VCaP (cell line): ENCODE data around the gene HK1.

Experiments
- H3K27ac ChIP-seq: fragments of 450-650 bp; 2 replicates; pipeline ENCODE4 v1.5.1; 2017
- TF ChIP-seq, protein P1 (sequence below): fragments of 450-650 bp; conservative IDR thresholded peaks from 2 replicates; pipeline ENCODE4 v1.5.1; 2017; ENCODE audit warnings: mild to moderate bottlenecking, moderate library complexity

Gene HK1

DNA sequence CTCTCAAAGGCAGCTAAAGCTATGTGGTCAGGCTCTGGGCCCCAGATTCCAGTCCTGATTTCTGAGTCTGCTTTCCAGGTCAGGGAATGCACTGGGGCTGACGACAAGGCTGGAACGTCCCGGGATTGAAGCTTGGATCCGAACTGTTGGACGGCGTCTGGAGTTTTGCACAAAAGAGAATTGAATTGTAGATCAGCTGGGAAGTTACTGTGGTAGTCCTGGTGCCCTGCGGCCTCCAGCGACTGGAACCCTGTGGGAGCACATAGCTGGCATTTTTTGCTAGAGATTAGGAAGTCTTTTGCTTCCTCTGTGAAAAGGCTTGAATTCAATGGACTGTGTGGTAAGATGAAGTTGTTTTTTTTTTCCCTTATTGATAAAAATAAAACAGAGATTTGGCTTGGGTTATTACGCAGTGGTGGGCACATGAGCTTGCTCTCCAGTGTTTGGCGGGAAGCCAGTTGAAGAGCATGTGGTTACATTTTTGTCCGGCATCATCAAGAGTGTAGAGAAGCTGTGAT is at the start of gene HK1:
Gene HK1 (plus strand): TSS at position 51 of the 518 bp plus-strand sequence.
- no peak within 1 kb of the TSS for H3K27ac ChIP-seq

DNA sequence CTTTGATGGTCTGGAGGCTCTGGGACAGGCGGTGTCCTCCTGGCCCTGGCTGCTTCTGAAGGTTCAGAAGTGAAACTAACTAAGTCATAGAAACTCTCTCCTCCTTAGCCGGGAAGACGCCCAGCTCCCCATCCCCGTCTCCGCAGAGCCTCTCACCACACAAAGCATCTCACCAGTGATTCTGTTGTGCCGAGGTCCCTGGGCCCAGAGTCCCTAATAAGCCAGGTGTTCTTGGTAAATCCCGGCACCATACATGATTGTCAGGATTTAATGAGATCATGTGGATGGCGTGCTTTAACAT is 48.7 kb upstream of the HK1 start:
- H3K27ac ChIP-seq, result no peak overlapping the region

More for the DNA sequence above, at the start of gene HK1:
- TF ChIP-seq, protein P1, sequence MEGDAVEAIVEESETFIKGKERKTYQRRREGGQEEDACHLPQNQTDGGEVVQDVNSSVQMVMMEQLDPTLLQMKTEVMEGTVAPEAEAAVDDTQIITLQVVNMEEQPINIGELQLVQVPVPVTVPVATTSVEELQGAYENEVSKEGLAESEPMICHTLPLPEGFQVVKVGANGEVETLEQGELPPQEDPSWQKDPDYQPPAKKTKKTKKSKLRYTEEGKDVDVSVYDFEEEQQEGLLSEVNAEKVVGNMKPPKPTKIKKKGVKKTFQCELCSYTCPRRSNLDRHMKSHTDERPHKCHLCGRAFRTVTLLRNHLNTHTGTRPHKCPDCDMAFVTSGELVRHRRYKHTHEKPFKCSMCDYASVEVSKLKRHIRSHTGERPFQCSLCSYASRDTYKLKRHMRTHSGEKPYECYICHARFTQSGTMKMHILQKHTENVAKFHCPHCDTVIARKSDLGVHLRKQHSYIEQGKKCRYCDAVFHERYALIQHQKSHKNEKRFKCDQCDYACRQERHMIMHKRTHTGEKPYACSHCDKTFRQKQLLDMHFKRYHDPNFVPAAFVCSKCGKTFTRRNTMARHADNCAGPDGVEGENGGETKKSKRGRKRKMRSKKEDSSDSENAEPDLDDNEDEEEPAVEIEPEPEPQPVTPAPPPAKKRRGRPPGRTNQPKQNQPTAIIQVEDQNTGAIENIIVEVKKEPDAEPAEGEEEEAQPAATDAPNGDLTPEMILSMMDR, result no peak

DNA sequence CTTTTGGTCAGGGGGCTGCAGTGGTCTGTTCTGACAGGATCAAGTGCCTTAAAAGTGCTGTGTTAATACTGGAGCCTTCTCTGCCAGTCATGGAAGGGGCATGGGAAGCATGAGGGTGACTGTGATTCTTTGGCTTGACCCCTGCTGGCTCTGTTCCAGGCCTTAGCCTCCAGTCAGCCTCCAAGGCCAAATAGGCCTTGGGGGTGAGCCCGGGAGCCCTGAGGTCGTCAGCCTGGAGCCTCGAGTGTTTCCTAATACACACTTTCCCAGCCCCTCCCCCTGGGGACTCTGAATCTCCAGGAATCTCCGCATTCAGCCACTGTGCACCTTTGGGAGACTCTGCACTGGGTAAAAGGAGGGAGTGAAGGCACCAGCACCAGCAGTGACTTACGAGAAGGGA is 48.2 kb upstream of the HK1 start:
- H3K27ac ChIP-seq, result no peak overlapping the region
- TF ChIP-seq, protein P1, result no peak

More for the DNA sequence above, 48.7 kb upstream of the HK1 start:
- TF ChIP-seq, protein P1, result no peak

DNA sequence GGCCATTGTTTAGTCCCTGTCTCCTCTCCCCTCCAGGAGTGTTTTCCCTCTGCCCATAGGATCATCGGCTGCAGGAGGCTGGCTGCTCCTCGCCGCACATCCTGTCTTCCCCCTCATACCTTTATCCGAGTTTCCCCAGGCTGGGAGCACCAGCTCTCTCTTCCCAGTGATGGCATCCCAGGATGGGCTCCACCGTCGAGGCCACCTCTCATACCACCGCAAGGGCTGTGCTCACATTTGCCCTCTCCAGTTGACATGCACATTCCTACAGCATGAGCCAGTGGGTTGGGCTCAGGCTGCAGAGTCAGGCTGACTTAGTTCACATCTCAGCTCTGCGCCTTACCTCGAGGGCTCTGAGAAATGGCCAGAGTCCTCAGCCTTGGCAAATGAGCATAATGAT is 46.0 kb upstream of the HK1 start:
- H3K27ac ChIP-seq, result no peak overlapping the region
- TF ChIP-seq, protein P1, result no peak

DNA sequence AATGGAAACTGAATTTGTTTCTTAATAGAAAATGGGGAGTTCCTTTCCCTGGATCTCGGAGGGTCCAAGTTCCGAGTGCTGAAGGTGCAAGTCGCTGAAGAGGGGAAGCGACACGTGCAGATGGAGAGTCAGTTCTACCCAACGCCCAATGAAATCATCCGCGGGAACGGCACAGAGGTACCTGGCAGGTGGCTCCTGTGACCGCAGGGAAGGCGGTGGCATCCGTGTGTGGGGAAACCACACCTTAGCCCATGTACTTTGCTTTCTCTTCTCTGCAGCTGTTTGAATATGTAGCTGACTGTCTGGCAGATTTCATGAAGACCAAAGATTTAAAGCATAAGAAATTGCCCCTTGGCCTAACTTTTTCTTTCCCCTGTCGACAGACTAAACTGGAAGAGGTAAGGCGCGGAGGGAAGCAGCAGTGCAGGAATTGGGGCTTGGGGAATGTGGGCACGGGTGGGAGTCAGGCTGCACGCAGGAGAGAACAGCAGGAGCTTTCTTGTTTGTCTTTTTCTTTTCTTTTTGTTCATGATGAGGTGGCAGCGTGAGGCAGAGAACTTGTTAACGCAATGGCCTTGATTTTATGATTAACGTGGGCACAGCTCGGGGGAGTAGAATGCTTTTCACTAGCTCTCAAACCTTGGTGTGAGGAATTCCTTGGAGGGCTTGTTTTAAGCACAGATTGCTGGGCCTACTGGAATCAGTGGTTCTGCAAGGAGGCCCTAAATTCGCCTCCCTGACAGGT is 45.4 kb upstream of the HK1 start:
- TF ChIP-seq, protein P1, result no peak
- H3K27ac ChIP-seq, result no peak overlapping the region

DNA sequence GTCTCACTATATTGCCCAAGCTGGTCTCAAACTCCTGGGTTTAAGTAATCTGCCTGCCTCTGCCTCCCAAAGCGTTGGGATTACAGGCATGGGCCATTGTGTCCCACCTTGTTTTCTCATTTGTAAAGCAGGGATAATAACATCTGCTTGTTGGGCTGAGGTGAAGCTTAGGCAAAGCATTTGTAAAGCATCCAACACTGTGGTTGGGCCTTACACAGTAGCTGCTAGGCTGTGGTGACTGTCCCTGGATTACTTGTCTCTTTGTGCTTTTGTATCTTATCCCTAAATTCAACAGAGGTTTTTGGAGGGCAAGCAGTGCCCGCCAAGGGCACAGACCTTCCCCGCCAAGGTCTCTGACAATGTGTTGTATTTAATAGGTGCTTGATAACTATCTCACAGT is 43.8 kb upstream of the HK1 start:
- H3K27ac ChIP-seq, result no peak overlapping the region
- TF ChIP-seq, protein P1, result no peak

DNA sequence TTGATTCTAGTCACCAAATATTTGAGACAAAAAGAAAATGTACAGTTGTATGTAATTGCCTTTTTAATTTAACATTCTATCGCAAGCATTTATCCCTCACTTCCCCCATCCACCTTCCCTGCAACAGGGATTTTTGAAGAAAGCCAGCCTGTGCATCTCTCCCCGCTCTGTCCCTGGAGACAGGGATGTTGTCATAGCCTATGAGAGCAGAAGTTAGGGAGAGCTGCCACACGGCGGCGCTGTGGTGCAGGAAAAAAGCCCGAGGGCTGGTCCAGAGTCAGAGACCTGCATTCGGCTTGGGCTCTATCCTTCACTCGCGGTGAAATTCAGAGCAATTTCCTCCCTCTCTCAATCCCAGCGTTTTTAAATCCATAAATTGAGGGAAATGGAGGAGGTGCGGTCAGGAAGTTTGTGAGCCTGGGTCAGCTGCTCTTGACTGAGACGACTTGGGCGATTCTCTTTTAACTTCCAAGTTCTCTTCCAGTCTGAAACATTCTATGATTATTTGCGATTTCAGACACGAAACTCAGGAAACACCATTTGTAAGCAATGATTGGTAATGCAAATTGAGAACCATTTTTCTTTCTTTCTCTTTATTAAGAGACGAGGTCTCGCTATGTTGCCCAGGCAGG is 40.7 kb upstream of the HK1 start:
- TF ChIP-seq, protein P1, result peak; percentile 92
- H3K27ac ChIP-seq, result no peak overlapping the region
